HG02571 (cell line): ENCODE measurements around the gene FRMD5.

Source experiments
- ATAC-seq: cut with Tn5 transposase; IDR thresholded peaks from one replicate; pipeline ENCODE4 v1.9.1; 2021; ENCODE audit warnings: mild to moderate bottlenecking, moderate library complexity; ENCODE audit not compliant: unreplicated experiment

FRMD5 gene

DNA sequence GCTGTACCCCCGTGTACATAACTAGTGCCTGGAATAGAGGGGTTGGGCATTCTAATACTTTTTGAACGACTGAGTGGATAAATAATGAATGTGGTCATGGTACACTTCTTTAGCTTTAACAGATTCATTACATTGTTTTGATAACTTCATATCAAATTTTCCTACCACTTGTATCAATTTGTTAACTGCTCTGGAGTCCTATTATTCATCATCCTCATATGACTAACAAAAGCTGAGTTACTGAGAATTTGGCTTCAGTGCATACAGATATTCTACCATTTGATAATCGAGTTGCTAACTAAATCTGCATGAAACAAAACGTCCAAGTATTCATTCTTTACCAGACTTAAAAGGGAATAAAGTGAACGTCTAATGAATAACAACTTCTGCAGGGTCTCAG lies 31.7 kb downstream of the FRMD5 start:
- ATAC-seq = no peak

DNA sequence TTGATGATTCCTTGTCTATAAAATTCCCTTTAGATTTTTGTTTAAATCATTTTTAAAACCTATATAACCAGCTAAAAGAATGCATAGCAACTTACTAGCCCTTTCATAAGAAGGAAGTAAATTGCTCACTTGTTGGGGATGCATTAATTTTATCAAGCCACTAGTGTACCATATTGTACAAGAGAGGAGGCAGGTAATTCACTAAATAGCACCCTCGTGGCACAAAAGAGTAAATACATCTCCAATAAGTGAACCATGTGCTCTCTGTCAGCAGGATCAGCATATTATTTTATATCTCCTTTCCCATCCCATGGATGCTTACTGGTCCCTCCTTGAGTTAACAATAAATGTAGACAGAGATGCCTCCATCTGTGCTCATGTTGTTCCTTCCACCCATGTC lies 34.3 kb downstream of the FRMD5 start:
- ATAC-seq = no peak

DNA sequence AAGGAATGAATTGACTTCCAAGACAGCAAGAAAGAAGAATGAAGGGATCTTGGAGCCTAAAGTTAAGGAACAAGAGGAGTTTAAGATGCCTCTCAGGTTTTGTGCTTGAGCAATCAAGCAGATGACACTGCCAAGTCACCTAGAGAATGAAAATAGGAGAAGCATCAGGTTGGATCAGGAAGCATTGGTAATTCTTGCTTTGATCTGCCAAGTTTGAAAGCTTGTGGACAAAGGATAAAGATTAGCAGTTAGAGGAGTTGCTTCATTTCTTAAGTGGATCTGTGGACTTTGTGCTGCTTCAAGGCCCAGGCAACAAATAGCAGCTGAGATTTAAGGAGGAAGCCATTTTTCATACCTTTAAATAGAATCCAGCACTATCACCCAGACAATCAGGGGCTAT lies 35.6 kb downstream of the FRMD5 start:
- no peak for ATAC-seq

DNA sequence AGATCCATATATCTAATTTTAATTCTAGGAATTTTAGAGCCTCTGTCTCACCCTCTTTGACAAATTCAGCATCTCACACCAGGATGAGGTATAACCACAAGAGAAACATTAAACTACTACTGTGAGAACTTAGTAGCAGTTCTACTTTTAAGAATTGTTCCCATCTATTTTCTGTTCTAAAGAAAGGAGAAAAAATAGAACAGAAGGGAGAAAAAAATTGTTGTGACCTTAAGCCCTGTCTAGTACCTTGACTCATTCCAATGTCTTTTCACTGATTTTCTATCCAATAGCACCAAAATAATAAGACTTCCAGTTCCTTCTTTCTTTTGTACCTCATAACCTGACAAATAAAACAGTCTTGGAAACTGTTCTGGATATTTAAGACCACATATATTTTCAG lies 37.0 kb downstream of the FRMD5 start:
- ATAC-seq = no peak

DNA sequence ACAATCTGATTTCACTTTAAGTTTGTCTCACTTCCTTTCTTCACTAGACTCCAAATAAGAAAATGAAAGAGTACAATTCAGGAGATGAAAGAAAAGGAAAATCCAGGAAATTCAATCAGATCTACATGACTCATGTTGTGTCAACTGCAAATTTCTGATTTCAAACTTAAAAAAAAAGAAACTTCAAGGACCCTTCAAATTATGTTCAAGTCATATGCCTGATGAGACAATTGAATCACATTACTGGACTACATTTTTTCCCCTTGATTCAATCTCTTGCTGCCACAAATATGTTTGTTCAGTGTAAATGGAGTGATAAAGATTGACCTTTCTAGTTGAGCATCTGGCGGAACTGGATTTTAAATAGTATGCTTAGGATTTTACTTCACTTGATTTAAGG lies 37.4 kb downstream of the FRMD5 start:
- ATAC-seq = no peak

DNA sequence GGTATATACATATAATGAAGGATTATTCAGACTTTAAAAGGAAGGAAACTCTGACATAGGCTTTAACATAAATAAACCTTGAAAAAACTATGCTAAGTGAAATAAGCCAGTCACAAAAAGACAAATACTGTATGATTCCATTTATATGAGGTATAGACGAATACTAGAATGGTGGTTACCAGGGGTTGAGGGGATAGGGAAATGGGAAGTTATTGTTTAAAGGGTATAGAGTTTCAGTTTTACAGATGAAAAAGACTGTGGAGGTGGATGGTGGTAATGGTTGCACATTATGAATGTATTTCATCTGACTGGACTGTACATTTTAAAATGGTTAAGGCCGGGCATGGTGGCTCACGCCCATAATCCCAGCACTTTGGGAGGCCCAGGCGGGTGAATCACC lies 41.7 kb downstream of the FRMD5 start:
- no peak for ATAC-seq

DNA sequence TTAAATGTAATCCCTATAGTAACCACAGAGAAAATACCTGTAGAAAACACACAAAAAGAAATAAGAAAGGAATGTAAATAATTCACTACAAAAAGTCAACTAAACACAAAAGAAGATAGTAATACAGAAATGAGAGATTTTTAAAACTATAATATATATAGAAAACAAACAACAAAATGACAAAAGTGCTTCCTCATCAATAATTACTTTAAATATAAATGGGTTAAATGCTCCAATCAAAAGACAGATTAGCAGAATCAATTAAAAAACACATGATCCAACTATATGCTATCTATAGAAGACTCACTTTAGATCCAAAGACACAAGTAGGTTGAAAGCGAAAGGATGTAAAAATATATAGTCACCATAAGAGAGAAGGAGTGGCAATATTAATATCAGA lies 45.8 kb downstream of the FRMD5 start:
- ATAC-seq = no peak

DNA sequence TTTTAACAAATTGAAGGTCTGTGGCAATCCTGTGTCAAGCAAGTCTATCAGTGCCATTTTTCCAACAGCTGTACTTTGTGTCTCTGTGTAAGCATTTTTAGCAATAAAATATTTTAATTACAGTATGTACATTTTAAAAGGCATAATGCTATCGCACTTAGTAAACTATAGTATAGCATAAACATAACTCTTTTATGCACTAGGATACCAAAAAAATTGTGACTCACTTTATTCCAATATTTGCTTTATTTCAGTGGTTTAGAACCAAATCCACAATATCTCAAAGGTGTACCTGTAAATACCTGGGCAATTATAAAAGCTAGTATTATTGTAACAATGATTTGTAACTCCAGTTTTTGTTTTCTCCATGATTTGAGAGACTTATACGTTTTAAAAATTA lies 46.5 kb downstream of the FRMD5 start:
- no peak for ATAC-seq

DNA sequence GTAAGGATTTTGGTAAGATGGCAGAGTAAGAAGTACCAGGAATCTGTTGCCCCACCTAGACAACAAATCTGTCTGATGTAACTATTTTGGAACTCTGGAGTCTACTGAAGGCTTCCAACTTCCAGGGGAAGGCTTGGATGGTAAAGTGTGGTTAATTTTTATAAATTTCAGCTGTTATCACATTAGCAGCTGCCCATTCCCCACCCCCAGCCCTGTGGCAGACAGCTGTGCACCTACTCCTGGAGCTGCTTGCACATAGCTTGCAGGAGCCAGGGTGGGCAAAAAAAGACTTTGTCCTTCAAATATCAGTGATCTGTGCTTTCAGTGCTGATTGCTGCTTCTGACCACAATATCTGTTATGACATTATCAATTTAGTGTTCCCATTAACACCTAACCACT lies 47.4 kb downstream of the FRMD5 start:
- ATAC-seq = no peak

DNA sequence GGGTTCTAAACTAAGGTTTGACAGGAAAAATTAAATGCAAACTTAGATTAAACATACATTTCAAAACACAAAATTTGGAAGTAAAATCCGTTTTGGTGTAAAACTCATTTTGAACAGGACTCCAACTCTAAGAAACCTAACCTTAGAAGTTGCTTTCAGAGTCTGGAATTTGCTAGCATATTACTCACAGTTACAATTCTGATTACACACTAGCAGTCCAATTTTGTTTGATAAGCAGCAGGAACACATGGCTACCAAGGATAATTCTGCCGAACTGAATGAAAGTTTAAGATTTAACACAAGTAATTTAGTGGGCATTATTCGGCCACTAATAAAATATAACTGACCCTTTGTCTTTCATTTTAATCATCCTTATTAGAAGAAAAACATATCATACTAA lies 49.6 kb downstream of the FRMD5 start:
- ATAC-seq = no peak

DNA sequence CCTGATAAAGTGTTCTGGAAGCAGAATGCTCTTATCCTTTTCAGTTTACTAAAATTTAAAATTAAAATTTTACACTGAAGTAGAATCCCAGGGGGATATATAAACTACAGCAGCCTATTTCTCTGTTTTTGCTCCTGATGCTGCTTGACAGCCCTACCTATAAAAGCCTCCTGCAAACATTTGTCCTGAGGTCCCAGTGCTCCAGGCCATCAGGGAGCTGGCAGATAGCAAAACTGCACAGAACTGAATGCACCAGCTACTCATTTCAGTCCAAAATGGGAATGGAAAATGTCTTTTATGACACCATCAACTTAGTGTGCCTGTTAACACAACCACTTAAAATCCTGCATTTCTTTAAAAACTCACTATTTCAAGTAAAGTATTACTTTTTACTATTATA lies 50.1 kb downstream of the FRMD5 start:
- no peak for ATAC-seq

DNA sequence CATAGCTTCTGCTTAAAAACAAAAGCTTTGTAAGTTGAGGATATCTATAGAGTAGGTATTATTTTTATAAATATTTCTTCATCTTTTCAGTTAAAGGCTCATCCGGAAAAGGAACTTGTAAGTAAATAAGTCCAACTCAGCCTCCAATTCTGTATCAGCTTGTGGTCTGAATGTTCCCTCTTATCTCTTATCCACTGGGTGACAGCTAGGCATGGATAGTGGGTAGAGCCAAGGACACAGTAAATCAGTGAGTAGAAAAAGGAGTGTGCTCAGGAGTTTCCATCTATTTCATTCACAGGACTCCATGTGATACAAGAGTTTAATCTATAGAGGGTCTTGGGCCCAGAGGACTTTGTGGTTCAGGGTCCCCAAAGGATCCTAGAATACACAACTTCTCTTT lies 50.9 kb downstream of the FRMD5 start:
- no peak for ATAC-seq

DNA sequence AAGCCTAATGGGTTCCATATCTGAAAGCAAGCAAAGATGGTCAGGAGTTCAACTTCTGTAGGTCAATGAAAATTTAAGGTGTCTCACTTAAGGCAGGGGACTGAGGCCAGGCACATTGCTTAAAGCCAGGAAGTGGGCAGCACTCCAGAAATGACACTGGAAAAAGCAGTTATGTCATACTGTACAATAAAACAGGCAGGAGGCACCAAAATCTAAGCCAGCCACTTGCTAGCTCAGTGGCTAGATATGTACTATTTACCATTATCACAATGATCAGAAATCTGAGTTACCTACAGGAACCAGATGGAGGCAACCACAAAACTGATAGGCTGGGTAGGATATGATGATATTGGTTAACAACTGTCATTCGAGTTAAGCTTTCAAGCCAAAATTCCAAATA lies 57.3 kb downstream of the FRMD5 start:
- ATAC-seq = no peak

DNA sequence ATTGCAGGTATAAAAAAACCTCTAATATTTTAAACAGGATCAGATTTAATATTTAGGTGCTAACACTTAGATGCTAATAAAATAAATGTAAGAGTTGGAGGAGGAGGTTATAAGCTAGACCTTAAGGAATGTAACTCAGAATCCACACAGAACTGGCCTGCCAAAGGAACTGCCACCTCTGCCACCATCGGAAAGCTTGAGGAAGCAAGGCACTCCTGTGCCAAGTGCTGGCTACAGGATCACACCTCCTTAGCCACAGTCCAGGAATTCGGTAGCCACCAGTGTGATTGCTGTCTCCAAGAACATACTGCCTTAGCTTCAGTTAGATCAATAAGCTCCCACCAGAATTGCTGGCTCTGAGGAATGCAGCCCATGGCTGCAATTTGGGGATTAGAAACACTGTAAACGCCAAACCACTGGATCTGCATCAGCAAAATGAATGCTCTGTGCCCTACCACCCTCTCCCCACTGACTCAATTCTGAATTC lies 58.0 kb downstream of the FRMD5 start:
- no peak for ATAC-seq

DNA sequence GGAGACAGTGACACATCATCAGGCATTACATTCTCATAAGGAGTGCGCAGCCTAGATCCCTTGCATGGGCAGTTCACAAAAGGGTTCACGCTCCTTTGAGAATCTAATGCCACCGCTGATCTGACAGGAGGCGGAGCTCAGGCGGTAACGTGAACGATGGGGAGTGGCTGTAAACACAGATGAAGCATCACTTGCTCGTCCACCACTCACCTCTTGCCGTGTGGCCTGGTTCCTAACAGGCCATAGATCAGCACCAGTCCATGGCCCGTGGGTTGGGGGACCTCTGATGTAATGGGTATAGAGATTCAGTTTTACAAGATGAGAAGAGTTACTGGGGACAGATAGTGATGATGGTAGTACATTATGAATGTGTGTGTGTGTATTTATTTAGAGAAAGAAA lies 63.0 kb downstream of the FRMD5 start:
- ATAC-seq = no peak

DNA sequence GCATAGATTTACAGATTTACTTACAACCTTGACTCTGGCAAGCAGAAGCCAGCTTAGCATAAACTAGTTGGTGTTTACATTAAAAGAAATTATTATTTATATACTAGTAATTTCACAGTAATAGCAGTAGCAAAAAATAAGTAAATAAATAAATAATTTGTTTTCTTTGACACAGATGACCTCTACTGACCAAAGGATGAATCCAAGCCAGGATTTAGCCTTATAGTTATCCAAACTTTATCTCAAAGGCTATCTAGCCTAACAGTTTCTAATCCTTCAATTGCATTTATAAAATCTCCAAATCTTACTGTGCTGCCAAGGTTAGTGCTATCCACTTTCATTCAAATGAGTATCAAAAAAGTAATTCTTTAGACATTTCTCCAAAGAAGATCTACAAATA lies 64.3 kb downstream of the FRMD5 start:
- ATAC-seq = no peak

DNA sequence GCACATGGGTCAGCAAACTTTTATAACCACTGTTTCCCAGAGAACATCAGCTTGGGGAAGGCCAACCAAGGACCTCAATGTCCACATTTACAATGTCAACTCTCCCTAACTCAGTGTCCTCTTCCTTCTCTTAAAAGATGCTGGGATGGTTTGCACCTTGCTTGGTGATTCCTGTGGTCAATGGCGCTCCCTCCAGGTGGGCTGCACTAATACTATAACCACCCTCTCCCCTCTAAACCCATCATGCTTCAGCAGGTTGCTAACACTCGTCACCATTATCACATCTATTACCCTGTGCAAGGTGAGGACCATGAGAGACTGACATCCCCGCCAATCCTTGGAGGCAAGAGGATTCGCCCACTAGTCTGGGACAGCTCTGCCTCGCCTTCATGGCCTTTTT lies 65.2 kb downstream of the FRMD5 start:
- ATAC-seq = no peak

DNA sequence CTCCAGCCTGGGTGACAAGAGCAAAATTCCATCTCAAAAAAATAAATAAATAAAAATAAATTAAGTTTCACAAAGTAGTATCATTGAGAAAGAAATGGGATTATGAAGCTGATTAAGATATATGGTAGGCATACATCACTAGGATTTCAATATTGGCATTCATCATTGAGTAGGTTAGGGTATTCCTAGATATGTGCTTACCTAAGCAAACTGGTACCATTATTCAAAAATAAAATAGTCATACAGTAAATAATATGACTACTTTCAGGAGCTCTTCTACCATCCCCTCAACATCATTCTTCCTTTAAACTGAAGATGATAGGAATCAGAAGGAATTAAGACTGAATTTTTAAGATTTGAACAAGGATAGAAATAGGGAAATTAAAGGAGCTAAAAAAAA lies 66.6 kb downstream of the FRMD5 start:
- no peak for ATAC-seq

DNA sequence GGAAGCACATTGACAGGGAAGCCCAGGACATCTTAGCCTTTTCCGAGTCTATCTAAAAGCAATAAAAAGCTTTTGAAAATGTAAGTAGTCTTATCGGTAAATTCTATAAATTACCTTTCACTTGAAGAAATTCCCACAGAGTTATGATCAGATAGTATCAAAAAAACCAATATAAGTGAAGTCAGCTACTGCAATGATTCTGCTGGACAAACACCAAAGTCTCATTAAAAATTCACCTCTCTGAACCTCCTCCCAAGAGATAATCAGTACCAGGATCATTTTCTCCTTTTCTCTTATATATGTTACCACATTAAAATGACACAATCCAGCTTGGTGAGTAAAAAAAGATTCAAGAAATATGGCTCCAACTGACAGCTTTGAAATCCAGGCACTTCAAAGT lies 69.2 kb downstream of the FRMD5 start:
- ATAC-seq = no peak

DNA sequence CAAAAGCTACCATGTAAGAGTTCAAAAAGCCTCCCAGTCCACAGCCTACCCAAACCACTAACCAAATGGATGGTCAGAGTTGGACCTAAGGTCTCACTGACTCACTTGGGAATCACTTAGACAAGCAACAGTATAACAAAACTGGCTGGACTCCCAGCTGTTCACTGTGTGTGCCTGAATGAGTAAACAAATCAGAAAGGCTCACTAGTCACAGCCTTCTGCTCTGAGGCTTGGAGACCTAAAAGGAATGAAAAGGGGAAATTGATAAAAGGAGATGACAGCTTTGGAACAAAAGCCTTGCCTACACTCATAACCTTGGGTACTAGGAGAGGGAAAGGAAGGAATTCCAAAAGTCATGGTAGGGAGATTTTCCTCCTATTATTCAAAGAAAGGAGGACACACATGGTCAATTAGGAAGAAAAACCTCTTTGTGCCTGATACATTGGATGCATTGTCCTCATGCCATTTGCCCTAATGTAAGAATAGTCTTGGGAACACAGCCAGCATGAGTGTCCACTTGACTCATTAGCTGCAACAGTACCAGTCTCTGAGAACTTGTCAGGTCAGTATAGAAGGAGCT lies 92.3 kb downstream of the FRMD5 start:
- ATAC-seq = no peak

DNA sequence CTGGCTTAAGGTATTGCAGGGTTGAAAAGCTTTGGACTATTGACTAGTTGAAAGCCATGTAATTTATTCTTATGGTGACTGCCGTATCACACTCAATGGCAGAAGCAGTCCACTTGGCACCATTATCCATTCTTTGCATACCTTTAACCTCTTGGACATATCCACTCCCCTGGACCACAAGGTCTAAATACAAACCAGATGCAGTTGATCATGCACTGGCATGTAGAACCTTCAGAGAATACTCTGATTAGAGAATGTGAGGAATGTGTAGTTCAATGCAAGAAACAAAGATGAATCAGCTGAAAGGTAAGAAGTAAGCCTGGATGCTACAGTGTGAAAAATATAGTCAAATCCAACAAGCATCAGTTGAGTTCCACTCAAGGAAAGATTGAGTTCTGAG lies 93.1 kb downstream of the FRMD5 start:
- ATAC-seq = no peak

DNA sequence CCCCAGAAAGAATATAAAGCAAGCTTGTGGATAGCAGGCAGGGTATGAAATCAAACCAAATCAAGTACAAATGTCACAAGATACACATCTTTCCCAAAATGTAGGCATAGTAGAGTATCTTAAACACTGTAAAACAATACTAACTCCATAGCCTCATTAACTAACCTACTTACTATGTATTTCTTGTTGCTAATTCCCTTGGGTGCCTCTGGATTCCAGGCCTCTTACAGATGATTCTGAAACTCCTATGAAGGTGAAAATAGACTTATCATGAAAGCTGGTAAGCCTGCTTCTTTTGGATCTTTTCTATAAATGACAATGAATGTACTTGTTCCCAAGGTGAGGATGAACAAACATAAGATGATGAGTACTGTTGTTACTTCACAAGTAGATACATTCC lies 93.8 kb downstream of the FRMD5 start:
- ATAC-seq = no peak

DNA sequence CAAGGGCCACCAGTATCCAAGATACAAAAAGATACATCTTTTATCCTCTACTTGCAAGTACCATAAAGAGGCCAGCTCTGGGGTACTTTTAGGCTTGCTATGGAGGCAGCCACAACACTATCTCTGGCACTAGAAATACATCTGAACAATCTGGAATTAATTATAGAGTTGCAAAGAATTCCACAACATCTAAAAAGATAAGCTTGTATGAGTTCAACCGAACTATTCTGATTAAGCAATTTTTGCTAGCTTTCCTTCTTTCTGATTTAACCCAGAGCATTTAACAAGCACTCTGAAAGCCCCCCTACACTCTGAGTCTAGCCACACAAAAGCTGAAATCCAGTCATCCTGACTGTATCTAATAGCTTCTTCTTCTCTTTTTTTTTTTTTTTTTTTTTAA lies 95.4 kb downstream of the FRMD5 start:
- ATAC-seq = no peak

DNA sequence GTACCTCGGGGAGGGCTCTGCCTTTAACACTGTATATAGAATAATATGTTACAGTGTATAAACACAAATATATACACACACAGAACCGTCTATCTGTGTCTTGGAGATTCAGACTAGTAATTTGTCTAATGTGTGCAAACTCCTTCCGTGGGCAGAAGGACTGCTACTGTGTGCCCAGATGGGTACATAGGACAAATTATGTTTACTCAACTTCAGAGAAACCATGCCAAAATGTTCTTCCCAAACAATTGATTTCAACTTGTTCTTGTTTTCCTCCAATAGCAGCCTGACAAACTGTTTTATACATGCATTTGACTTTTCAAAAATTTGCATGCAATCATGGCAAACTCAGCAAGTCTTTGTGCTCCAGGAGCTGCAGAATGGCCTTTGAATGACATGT lies 97.5 kb downstream of the FRMD5 start:
- ATAC-seq = no peak
